GM21528 (cell line): ENCODE data around the gene ASCC2.
A peak's percentile ranks its signal among the peaks of the same experiment; 100 is the strongest.
"Not testable (repeated sequence)": the region's sequence is repeated elsewhere in the genome, so short reads cannot be mapped to it uniquely, and the experiment has no call there.

ENCODE experiments used
- ATAC-seq: cut with Tn5 transposase; IDR thresholded peaks from one replicate; pipeline ENCODE4 v1.9.1; 2021; ENCODE audit warnings: mild to moderate bottlenecking, moderate library complexity; ENCODE audit not compliant: unreplicated experiment, low FRiP score

ASCC2 gene, protein sequence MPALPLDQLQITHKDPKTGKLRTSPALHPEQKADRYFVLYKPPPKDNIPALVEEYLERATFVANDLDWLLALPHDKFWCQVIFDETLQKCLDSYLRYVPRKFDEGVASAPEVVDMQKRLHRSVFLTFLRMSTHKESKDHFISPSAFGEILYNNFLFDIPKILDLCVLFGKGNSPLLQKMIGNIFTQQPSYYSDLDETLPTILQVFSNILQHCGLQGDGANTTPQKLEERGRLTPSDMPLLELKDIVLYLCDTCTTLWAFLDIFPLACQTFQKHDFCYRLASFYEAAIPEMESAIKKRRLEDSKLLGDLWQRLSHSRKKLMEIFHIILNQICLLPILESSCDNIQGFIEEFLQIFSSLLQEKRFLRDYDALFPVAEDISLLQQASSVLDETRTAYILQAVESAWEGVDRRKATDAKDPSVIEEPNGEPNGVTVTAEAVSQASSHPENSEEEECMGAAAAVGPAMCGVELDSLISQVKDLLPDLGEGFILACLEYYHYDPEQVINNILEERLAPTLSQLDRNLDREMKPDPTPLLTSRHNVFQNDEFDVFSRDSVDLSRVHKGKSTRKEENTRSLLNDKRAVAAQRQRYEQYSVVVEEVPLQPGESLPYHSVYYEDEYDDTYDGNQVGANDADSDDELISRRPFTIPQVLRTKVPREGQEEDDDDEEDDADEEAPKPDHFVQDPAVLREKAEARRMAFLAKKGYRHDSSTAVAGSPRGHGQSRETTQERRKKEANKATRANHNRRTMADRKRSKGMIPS

DNA sequence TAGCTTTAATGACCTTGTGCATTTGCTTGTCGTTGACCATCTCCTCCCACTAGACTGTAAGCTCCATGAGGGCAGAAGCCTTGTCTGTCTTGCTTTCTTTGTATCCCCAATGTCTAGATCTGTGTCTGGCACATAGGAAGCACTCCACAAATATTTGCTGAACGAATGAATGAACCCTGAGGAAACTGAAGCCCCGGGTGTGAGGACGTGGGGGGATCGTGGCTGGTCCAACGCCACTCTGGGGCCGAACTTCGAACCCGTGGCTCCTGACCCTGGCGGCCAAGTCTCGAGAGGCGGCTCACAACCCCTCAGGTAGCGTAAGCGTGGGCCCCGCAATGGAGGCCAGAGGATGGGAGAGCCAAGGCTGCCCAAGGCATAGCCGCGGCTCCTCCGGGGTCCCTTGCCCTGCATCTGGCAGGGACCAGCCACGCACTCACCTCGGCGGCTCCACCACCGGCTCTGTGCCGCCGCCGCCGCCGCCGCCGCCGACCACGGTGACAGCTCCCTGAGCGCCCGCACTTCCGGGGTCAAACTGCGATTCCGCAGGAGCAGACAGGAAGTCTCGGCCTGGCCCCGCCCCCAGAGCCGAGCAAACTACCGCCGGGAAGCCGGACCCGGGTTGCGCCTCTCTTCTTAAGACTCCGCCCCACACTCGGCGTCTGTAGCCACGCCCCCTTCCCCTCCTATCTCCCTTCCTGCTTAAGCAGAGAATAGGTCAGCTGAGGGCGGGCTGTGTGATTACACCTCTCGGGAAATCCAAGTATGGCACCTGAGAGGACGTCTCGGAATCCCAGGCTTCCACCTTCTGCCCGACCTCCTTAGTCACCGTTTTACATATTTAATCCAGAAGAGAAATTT is at the start of gene ASCC2:
Gene ASCC2, minus strand, starts transcription at position 534 of the 858 bp plus-strand sequence. CDS start 5,949 bp downstream, outside the sequence.
- peak; percentile 84 for ATAC-seq

DNA sequence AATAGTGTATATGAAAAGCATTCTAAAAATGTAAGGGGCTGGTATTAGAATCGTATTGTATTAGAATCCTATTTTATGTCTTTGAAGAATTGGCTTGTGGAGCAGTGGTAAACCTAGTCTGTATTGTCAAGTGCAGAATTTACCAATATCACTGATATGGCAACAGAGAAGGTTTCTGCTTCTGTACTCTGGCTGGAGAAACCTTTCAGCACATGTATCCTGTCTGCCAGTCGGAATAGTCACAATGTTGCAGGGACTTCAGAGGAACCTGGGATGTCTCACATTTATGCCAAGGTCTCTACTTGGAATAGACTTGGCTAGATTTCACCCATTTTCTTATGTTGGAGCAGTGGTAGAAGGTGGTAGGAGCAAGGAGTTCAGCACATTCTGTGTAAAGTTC is 49.3 kb upstream of the ASCC2 start:
- ATAC-seq: no peak

DNA sequence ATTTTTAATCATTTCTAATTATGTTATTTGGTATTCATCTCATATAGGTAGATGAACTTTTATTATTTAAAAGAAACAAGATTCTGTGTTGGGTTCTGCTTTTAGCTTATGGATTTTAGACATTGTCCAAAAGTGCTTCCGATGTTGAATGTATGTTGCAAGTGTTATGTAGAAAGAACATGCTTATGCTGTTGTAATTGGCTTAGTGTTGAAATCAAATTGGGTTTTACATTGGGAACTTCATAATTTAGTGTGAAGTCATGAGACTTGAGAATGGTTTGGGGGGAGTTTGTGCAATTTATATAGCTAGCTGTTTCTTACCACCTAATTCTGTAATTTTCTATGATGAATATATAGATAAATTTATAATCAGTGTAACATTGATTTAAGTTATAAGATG is 48.5 kb upstream of the ASCC2 start:
- no peak for ATAC-seq

DNA sequence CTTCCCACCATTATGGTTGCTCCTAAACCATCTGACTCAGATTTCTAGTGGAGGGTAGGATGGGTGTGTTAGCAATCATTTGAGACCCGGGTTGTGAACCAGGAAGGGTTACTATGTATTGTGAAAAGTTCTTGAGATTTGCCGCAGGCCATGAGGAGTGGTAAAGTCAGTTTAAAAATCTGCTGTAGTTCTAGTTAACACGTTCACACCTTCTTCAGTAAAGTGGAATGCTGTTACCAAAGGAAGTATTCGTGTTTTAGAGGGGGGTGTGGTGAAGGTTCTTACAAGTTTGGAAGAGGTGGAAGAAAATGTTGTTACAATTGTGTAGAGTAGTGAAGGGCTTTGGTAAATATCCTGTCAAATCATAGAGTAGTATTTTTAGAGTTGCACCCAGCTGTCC is 47.5 kb upstream of the ASCC2 start:
- ATAC-seq: no peak

DNA sequence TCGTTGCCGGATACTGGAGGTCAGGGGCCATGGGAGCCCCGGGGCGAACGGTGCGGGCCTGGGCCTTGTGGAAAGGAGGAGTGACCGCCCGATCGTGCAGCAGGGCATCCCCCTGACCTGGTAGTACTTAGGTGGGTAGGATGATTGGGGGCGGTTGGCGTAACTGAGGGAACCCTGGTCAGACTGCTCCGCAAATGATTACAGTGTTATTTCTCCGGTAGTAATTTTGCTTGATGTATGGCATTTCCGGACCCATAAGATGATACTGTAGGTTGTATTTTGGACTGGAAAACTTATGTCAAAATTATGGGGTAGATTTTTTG is 45.7 kb upstream of the ASCC2 start:
- ATAC-seq: no peak

DNA sequence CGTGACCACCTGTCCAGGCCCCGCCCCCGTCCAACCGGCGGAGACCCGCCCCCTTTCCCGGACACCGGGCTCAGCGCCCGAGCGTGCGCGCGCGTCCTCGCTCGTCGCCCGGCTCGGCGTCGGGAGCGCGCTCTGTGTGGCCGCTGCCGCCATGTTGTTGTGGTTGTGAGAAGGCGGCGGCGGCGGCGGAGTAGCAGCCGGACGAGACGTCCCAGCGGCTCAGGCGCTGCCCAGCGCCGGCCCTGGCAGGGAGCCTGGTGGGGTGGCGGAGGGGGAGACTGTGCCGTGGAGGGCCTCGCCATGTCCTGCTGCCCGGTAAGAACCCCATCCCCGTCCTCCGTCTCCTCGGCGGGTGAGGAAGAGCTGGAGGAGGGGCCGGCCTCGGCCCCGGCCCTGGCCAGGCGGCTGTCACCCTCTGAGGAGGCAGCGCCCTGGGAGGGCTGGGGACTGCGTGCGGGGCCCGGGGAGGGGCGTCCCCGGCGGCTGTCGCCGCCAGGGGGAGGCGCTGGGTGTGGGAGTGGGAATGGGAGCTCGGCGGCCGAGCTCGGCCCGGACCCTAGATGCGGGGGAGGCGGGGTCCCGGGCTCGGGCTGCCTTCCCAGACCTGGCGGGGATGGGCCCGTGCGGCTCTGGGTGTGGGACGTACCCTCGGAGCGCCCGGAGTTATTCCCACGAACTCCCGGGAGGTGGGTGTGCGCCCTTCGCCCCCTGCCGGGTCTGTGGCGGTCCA is 45.1 kb upstream of the ASCC2 start, which contains the start of gene MTMR3:
Gene MTMR3, plus strand, starts transcription at position 130 of the 730 bp plus-strand sequence. CDS start 87,886 bp downstream, outside the sequence.
- peak; percentile 78 for ATAC-seq

DNA sequence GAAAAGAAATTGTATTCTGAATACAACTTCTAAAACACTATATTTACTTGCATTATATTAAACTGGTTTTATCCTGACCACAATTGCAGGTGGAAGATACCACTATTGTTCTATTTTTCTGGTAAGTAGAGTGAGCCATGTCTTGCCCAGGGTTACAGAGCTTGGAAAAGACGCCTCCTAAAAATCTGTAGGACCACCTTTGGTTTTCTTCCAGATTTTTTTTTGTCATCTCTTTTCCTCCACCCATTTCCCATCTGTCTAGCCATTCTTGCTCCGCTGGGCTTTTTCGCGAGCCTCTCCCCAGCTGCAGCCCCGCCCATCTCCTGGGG is 44.6 kb upstream of the ASCC2 start:
- ATAC-seq: no peak

DNA sequence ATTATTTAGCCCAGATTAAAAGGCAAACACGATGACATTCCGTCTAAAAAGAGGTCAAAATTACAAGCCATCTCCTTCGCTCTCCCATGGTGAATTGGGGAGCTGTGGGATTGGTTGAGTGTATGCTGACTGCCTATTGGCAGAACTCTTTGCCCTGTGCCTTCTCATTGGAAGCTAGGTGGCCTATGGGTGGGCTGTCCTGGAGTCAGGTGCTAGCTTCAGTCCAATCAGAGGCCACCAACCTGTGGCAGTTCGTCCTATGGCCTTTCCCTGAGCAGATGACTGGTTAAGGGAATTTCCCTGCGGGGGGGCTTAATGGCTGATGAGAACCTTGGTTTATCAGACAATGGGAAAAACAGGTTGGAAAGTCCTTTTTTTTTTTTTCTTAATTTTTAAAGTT is 41.7 kb upstream of the ASCC2 start:
- ATAC-seq: no peak

DNA sequence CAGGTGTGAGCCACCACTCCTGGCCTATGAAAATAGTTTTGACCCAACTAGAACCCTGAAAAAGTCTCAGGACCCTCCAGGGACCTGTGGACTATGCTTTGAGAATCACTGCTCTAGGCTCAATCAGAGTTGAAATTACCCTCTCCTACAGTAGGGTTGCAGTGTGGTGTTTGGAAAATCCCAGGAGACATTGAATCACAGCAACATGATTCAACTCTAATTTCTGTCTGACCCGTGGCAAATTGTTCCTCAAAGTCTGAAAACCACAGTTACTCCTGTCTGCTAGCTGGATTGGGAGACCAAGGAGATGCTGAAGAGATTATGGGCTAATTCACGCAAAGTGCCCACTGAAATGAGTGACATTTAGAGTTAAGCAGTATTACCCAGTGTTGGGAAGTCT is 39.5 kb upstream of the ASCC2 start:
- no peak for ATAC-seq

DNA sequence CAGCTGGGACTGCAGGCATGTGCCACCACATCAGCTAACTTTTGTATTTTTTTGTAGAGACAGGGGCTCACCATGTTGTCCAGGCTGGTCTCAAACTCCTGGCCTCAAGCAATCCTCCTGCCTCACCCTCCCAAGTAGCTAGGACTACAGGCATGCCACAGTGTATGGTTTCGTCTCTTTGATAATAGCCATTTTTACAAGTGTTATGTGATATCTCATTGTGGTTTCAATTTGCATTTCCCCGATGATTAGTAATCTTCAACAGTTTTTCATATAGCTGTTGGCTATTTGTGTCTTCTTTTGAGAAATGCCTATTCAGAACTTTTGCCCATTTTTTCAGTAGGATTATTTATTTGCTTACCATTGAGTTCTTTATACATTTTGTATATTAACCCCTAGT is 35.9 kb upstream of the ASCC2 start:
- ATAC-seq: no peak

DNA sequence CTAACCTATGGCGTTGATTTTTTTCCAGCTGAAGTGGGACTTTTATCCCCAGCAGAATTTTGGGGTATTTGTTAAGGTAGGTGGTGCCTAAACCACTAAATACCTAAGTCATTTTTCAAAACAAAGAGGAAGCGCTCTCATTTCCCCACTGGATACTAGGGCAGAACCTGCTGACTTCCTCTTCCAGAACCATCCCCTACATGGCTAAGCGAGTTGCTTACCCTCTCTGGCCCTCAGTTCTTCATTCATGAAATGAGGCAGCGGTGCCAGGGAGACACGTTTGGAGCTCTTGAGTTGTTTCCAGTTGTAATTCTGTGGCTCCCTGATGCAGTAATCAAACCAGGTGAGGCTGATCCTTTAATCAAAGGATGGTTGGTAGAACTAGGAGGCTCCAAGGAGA is 34.9 kb upstream of the ASCC2 start:
- no peak for ATAC-seq

DNA sequence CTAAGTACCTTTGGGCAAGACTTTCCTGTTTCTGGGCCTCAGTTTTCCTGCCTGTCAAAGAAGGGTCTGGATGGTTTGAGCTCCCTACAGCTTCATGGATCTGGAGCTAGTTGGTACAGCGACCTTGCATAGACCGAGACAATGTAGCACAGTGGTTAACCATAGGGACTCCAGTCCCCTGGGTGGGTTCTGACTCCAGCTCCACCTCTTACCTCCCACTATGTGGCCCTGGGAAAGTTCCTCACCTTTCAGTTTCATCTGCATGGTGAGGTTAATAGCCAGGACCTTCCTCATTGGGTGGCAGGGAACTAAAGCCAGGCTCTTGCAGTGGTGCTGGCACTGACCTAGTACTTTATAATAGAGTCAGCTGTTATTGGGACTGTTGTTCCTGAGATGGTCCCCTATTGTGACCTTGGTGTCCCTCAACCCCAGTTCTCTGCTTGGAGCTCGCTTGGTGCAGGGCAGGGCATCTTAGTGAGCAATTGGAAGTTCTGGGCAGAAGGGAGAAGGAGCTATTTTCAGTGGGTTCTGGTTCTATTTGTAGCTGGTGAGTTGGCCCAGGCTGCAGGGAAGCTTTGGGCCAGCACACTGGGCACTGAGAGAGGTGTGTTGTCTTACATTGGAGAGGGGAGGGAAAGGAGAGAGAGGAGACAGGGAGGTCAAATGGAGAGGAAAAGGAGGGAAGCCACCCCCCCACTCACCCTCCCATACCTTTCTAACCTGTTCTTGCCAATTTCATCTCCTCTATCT is 34.2 kb upstream of the ASCC2 start:
- no peak for ATAC-seq

DNA sequence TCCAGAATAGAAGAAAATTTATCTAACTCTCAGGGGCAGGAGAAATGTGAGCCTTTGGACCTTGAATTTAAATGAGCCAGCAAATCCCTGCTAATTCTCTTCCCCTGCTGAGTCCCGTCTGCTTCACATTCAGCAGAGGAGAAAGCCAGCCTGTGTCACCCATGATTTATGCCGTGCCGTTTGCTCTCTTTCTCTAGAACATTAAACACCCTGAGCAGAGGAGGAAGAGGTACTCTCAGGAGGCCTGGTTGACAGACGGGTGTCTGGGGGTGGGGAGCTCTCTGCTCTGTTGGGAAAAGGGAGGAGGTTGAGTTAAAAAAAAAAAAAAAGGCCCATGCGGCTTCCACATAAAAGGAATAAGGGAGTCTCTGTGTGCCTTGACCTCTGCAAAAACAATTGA is 33.6 kb upstream of the ASCC2 start:
- no peak for ATAC-seq

DNA sequence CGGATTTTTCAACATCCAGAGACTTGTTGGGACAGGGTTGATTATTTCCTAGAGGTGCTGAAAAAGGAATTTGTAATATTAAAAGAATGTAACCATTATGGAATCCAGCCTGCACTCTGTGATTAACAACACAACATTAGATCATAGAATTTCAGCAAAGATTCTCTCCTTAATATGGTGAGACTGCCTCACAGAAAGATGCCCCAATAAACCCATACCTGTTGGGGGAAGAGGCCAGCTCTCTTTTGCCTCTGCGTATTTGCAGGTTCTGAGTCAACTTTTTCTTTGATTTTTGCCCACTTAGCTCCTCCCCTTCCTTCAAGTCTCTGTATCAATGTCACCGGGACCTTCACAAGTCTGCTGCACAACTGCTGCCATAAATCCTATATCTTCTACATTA is 32.5 kb upstream of the ASCC2 start:
- ATAC-seq: no peak

DNA sequence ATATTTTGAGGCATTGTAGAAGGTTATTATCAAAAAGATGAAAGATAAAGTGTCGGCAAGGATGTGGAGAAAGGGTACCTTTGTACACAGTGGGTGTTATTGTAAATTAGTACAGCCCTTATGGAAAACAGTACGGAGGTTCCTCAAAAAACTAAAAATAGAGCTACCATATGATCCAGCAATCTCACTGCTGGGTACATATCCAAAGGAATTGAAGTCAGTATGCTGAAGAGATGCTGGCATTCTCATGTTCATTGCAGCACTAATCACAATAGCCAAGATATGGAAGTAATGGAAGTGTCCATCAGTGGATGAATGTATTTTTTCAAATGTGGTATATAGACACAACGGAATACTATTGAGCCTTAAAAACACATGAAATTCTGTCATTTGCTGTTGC is 29.8 kb upstream of the ASCC2 start:
- no peak for ATAC-seq

DNA sequence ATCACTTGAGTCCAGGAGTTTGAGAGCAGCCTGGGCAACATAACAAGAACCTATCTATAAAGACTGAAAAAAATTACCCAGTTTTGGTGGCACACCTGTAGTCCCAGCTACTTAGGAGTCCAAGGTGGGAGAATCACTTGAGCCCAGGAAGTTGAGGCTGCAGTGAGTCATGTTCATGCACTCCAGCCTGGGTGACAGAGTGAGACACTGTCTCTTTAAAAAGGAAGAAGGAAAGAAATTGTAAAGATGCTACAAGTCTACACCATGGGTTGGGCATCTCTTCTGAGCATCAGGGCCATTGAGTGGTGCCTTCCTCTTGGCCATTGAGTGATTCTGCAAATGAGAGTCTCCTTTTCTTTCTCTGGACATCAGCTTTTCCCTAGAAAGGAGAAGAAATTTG is 29.2 kb upstream of the ASCC2 start:
- ATAC-seq: no peak

DNA sequence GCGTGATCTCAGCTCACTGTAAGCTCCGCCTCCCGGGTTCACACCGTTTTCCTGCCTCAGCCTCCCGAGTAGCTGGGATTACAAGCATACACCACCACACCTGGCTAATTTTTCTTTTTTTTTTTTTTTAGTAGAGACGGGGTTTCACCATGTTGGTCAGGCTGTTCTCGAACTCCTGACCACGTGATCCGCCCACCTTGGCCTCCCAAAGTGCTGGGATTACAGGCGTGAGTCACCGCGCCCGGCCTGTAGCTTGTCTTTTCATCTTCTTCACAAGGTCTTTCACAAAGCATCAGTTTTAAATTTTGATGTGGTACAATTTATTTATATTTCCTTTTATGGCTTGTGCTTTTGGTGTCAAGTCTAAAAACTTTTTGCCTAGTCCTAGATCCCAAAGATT is 27.5 kb upstream of the ASCC2 start:
- not testable (repeated sequence) for ATAC-seq

DNA sequence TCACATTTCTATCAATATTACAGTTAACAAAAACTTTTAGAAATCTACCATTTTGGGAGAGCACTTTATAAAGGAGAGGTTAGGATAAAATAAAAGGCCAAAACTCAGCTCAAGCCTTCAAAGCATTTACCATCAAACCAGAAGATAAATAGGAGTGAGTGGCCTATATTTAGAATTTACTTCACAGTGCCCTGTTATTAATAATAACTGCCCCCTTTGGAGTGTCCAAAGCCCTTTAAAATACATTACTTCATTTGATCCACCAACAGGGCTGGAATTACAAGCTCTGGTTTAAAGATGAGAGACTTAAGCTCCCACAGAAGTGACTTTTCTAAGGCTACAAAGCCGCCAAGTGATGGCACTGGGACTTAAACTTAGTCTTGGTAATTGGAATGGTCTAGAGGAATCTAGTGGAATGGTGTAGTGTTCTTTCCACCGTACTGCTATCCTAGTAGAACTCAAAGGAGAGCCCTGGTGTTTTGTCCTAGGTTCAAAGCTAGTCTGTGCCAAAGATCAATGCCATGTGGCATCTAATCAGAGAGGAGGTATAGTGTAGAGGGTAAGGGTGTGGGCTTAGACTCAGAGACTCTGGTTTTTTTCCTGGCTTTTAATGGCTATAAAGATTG is 23.7 kb upstream of the ASCC2 start:
- no peak for ATAC-seq

DNA sequence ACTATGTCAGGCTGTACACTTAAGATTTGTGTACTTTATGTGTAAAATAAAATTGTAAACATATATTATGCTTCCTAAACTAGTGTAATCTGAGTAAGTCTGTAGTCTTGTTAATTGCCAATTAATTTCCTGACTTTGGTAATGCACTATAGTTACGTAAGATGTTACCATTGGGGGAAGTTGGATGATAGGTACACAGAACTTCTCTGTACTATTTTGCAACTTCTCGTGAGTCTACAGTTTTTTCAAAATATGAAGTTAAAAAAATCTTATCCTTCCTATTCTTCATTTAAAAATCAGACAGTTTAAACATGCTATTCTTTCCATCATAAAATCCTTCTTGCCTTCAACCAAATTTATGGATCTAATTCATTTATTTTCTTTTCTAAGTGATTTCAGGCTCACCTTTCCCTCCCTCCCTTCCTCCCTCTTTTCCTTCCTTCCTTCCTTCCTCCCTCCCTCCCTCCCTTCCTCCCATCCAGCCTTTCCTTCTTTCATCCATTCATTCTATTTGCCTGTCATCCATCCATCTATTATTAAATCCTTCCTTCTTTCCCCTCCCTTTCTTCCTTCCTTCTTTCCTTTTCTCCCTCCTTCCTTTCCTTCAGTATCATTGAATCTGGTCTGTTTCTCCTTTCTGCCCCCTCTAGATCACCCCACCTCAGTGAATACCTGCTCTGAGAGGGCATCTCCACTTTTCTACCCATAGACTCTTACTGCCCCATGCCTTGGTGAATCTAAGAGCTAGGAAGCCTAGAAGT is 22.1 kb upstream of the ASCC2 start:
- ATAC-seq: no peak
